SK-N-SH (cell line): Measurements from ENCODE around the gene SMIM29. TPM values are rescaled to one million over a fixed set of nuclear protein-coding genes. Genes with fewer than 3 reads are reported as not detected.
"Not testable (repeated sequence)": the region's sequence is repeated elsewhere in the genome, so short reads cannot be mapped to it uniquely, and the experiment has no call there.

Experiments
- CTCF ChIA-PET: fragments of 300-600, 350-600 bp; formaldehyde crosslinking; extraction: SDS; loops from one replicate; lab custom pipeline; 2021; lab: Yijun Ruan, JAX
- POLR2A ChIA-PET: fragments of 350-600 bp; sonication (Branson Sonifier 250); formaldehyde crosslinking; extraction: SDS; loops from one replicate; lab custom pipeline; 2020; ENCODE audit warnings: antibody characterized with exemption, inconsistent platforms; lab: Yijun Ruan, JAX
- DNase-seq: peaks from one replicate; pipeline ENCODE4 v3.0.0; 2012
- H2AFZ ChIP-seq: fragments of 200-600 bp; sonication (generic); 2 replicates; pipeline ENCODE4 v1.8.1; 2016; ENCODE audit warnings: antibody characterized with exemption, mild to moderate bottlenecking, low read depth
- H3F3A ChIP-seq: fragments of 200-600 bp; sonication (generic); replicated peaks from 2 replicates; pipeline ENCODE3; 2016; ENCODE audit warnings: antibody characterized with exemption, mild to moderate bottlenecking; ENCODE audit not compliant: insufficient read depth
- H3K27ac ChIP-seq, 2 experiments: fragments of 200-500 bp in 1 of 2; fragments of 200-600 bp in 1 of 2; sonication (Bioruptor generic) in 1 of 2; sonication (generic), shearing (Covaris generic) in 1 of 2; 2 replicates each; pipeline versions ENCODE4 v1.5.1 to v1.6.1; 2014 to 2016; ENCODE audit warnings: low read depth in 2 of 2, inconsistent platforms in 1 of 2, low read length in 1 of 2, mild to moderate bottlenecking in 1 of 2, mixed read lengths in 1 of 2
- H3K27me3 ChIP-seq: fragments of 200-600 bp; sonication (generic), shearing (Covaris generic); 2 replicates; pipeline ENCODE4 v1.6.1; 2016; ENCODE audit warnings: mixed run types; ENCODE audit not compliant: insufficient read depth
- H3K36me3 ChIP-seq, 2 experiments: fragments of 200-500 bp in 1 of 2; fragments of 200-600 bp in 1 of 2; sonication (Bioruptor generic) in 1 of 2; sonication (generic) in 1 of 2; replicated peaks in 1 of 2; 2 replicates each; pipeline versions ENCODE3 to v1.5.1; 2014 to 2016; ENCODE audit warnings: low read length in 1 of 2, mild to moderate bottlenecking in 1 of 2; ENCODE audit not compliant: insufficient read depth in 2 of 2, control insufficient read depth in 1 of 2
- H3K4me1 ChIP-seq, 2 experiments: fragments of 200-500 bp in 1 of 2; fragments of 200-600 bp in 1 of 2; sonication (Bioruptor generic) in 1 of 2; sonication (generic), shearing (Covaris generic) in 1 of 2; 2 replicates each; pipeline versions ENCODE4 v1.5.1 to v1.6.1; 2014 to 2016; ENCODE audit warnings: low read depth in 1 of 2, low read length in 1 of 2, mixed run types in 1 of 2; ENCODE audit not compliant: insufficient read depth in 2 of 2, control insufficient read depth in 1 of 2
- H3K4me2 ChIP-seq: fragments of 200-600 bp; sonication (generic), shearing (Covaris generic); 2 replicates; pipeline ENCODE4 v1.6.1; 2017; ENCODE audit warnings: mixed run types
- H3K4me3 ChIP-seq, 2 experiments: fragments of 200-500 bp in 1 of 2; fragments of 200-600 bp in 1 of 2; sonication (Bioruptor generic) in 1 of 2; sonication (generic), shearing (Covaris generic) in 1 of 2; 2 replicates each; pipeline versions ENCODE4 v1.5.1 to v1.8.1; 2014 to 2016; ENCODE audit warnings: low read depth in 2 of 2, inconsistent platforms in 1 of 2, low read length in 1 of 2, mild to moderate bottlenecking in 1 of 2, mixed read lengths in 1 of 2, moderate library complexity in 1 of 2
- H3K79me2 ChIP-seq: fragments of 200-600 bp; sonication (generic); 2 replicates; pipeline ENCODE4 v1.8.1; 2017; ENCODE audit warnings: mild to moderate bottlenecking; ENCODE audit not compliant: insufficient read depth
- H3K9ac ChIP-seq: fragments of 200-600 bp; sonication (generic); 2 replicates; pipeline ENCODE4 v1.6.1; 2017; ENCODE audit warnings: mixed run types
- H3K9me2 ChIP-seq: fragments of 200-600 bp; sonication (generic); 2 replicates; pipeline ENCODE4 v1.6.1; 2017; ENCODE audit warnings: mixed run types
- H3K9me3 ChIP-seq: fragments of 200-600 bp; sonication (generic); 2 replicates; pipeline ENCODE4 v1.6.1; 2017; ENCODE audit warnings: mixed run types, mild to moderate bottlenecking, moderate library complexity
- H4K20me1 ChIP-seq: fragments of 200-600 bp; sonication (generic); 2 replicates; pipeline ENCODE4 v1.6.1; 2017; ENCODE audit warnings: mild to moderate bottlenecking, mixed run types; ENCODE audit not compliant: insufficient read depth
- ELF1 ChIP-seq: IDR thresholded peaks from 2 replicates; pipeline ENCODE4 v1.4.0; 2012
- FOXM1 ChIP-seq: IDR thresholded peaks from 2 replicates; pipeline ENCODE4 v1.4.0; 2012; ENCODE audit warnings: low read depth, mild to moderate bottlenecking
- GABPA ChIP-seq: IDR thresholded peaks from 2 replicates; pipeline ENCODE4 v1.4.0; 2012; ENCODE audit warnings: low read depth, mild to moderate bottlenecking
- GATA2 ChIP-seq: sonication (generic); formaldehyde crosslinking; IDR thresholded peaks from 2 replicates; pipeline ENCODE4 v1.5.0; 2020; ENCODE audit warnings: mild to moderate bottlenecking, missing genetic modification reagents
- MEF2A ChIP-seq: IDR thresholded peaks from 2 replicates; pipeline ENCODE4 v1.4.0; 2012; ENCODE audit warnings: low read depth, borderline replicate concordance
- MXI1 ChIP-seq: IDR thresholded peaks from 2 replicates; pipeline ENCODE4 v1.6.1; 2012; ENCODE audit warnings: mild to moderate bottlenecking, low read depth, low read length, improper control_type of control experiment
- RCOR1 ChIP-seq: fragments of 150-350 bp; IDR thresholded peaks from 2 replicates; pipeline ENCODE4 v1.6.1; 2017; ENCODE audit warnings: antibody characterized with exemption, low read length
- RXRA ChIP-seq: IDR thresholded peaks from 2 replicates; pipeline ENCODE4 v1.4.0; 2012; ENCODE audit warnings: low read depth, mild to moderate bottlenecking, borderline replicate concordance
- SMC3 ChIP-seq: IDR thresholded peaks from 2 replicates; pipeline ENCODE4 v1.6.1; 2012; ENCODE audit warnings: low read depth, low read length, improper control_type of control experiment
- TCF12 ChIP-seq: IDR thresholded peaks from 2 replicates; pipeline ENCODE4 v1.4.0; 2012
- YY1 ChIP-seq: IDR thresholded peaks from 2 replicates; pipeline ENCODE4 v1.4.0; 2012; ENCODE audit warnings: low read depth, mild to moderate bottlenecking
- WGBS: methylation state at CpG from one replicate; pipeline ENCODE4 v1.1.6; 2017; ENCODE audit warnings: low lambda C conversion rate; 5-methylcytosine and 5-hydroxymethylcytosine counted together
- polyA plus RNA-seq, 3 experiments: library from polyadenylated mRNA; depleted of rRNA; stranded (reverse); fragments of >200 nt; gene quantifications; 2 replicates each; pipeline ENCODE4 v1.2.3, GENCODE V29; 2012
- TF ChIP-seq, protein P1 (sequence below): fragments of 150-350 bp; IDR thresholded peaks from 2 replicates; pipeline ENCODE4 v1.6.1; 2017; ENCODE audit warnings: antibody characterized with exemption, low read length, low read depth, borderline replicate concordance
- TF ChIP-seq, protein P2 (sequence below): IDR thresholded peaks from 2 replicates; pipeline ENCODE4; 2012
- TF ChIP-seq, protein P3 (sequence below): fragments of 150-350 bp; IDR thresholded peaks from 2 replicates; pipeline ENCODE4 v1.6.1; 2016; ENCODE audit warnings: mild to moderate bottlenecking, low read depth, low read length
- TF ChIP-seq, protein P4 (sequence below): IDR thresholded peaks from 2 replicates; pipeline ENCODE4 v1.6.1; 2012; ENCODE audit warnings: mild to moderate bottlenecking, low read depth, low read length, moderate library complexity

The SMIM29 gene
- polyA plus RNA-seq, 1 of the 3 experiments (the other 2 are of a cell fraction) = 50.2 TPM

DNA sequence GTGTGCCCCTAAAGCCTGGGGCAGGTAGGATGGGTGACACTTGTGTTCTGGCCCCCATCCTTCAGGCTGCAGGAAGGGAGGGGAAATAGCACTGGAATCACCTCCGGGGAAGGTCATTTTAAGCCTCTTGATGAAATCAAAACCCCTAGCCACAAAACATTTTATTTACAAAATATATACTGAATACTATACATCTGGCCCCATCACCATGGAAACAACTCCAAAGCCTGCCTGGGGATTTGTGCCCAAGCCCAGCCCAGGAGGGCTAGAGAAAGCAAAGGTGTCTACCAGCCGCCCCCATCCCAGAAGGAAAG, 2.6 kb downstream of the SMIM29 start:
- Histone ChIP-seq H3K27ac (peak overlapping the region; percentile 30 to 97; a peak in 2 of 4 replicates), H3K4me2 (peak overlapping the region; percentile 92; the same call in 1 of the 2 replicates), H3K27me3 (no peaks in the 10 kb centered on the region), H3K4me1 (peaks cover 22 to 48% of the 10 kb centered on the region in 2 experiments; a peak in 3 of 4 replicates), H2AFZ (no peak overlapping the region), H3K9me3 (no peaks in the 10 kb centered on the region), H3K79me2 (peaks cover 28% of the 10 kb centered on the region), H4K20me1 (no peaks in the 10 kb centered on the region), H3F3A (peaks cover 39% of the 10 kb centered on the region), H3K36me3 (peaks cover 11 to 12% of the 10 kb centered on the region in 2 experiments), H3K9ac (peak overlapping the region; percentile 16; the same call in 1 of the 2 replicates), H3K4me3 (no peak overlapping the region), H3K9me2 (no peaks in the 10 kb centered on the region)
- DNase-seq = no peak
- ChIA-PET CTCF (interaction anchor here (0.6 to 5.6 kb wide), 8 partner anchors 10 to 411 kb away, joined by 3 to 52 read pairs (median 6); partner anchors contain the start of genes HMGA1 and NUDT3), POLR2A (interaction anchor here (1.5 kb wide), 2 partner anchors 9 to 50 kb away, joined by 3 read pairs; partner anchors contain the start of gene HMGA1)
- WGBS = 28% methylated on average over 2 of the region's 2 CpGs
- TF ChIP-seq YY1 = no peak
- TF ChIP-seq FOXM1 = no peak
- no peak for TF ChIP-seq GABPA
- TF ChIP-seq, protein P1, sequence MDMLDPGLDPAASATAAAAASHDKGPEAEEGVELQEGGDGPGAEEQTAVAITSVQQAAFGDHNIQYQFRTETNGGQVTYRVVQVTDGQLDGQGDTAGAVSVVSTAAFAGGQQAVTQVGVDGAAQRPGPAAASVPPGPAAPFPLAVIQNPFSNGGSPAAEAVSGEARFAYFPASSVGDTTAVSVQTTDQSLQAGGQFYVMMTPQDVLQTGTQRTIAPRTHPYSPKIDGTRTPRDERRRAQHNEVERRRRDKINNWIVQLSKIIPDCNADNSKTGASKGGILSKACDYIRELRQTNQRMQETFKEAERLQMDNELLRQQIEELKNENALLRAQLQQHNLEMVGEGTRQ = no peak
- TF ChIP-seq, protein P2, sequence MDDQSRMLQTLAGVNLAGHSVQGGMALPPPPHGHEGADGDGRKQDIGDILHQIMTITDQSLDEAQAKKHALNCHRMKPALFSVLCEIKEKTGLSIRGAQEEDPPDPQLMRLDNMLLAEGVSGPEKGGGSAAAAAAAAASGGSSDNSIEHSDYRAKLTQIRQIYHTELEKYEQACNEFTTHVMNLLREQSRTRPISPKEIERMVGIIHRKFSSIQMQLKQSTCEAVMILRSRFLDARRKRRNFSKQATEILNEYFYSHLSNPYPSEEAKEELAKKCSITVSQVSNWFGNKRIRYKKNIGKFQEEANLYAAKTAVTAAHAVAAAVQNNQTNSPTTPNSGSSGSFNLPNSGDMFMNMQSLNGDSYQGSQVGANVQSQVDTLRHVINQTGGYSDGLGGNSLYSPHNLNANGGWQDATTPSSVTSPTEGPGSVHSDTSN = no peak
- TF ChIP-seq SMC3 = no peak
- TF ChIP-seq, protein P3, sequence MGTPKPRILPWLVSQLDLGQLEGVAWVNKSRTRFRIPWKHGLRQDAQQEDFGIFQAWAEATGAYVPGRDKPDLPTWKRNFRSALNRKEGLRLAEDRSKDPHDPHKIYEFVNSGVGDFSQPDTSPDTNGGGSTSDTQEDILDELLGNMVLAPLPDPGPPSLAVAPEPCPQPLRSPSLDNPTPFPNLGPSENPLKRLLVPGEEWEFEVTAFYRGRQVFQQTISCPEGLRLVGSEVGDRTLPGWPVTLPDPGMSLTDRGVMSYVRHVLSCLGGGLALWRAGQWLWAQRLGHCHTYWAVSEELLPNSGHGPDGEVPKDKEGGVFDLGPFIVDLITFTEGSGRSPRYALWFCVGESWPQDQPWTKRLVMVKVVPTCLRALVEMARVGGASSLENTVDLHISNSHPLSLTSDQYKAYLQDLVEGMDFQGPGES = no peak
- no peak for TF ChIP-seq RXRA
- no peak for TF ChIP-seq GATA2 (CRISPR knock-in tag)
- no peak for TF ChIP-seq MEF2A
- TF ChIP-seq, protein P4, sequence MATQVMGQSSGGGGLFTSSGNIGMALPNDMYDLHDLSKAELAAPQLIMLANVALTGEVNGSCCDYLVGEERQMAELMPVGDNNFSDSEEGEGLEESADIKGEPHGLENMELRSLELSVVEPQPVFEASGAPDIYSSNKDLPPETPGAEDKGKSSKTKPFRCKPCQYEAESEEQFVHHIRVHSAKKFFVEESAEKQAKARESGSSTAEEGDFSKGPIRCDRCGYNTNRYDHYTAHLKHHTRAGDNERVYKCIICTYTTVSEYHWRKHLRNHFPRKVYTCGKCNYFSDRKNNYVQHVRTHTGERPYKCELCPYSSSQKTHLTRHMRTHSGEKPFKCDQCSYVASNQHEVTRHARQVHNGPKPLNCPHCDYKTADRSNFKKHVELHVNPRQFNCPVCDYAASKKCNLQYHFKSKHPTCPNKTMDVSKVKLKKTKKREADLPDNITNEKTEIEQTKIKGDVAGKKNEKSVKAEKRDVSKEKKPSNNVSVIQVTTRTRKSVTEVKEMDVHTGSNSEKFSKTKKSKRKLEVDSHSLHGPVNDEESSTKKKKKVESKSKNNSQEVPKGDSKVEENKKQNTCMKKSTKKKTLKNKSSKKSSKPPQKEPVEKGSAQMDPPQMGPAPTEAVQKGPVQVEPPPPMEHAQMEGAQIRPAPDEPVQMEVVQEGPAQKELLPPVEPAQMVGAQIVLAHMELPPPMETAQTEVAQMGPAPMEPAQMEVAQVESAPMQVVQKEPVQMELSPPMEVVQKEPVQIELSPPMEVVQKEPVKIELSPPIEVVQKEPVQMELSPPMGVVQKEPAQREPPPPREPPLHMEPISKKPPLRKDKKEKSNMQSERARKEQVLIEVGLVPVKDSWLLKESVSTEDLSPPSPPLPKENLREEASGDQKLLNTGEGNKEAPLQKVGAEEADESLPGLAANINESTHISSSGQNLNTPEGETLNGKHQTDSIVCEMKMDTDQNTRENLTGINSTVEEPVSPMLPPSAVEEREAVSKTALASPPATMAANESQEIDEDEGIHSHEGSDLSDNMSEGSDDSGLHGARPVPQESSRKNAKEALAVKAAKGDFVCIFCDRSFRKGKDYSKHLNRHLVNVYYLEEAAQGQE = no peak
- no peak for TF ChIP-seq RCOR1
- TF ChIP-seq MXI1 = no peak
- no peak for TF ChIP-seq ELF1
- TF ChIP-seq TCF12 = no peak

DNA sequence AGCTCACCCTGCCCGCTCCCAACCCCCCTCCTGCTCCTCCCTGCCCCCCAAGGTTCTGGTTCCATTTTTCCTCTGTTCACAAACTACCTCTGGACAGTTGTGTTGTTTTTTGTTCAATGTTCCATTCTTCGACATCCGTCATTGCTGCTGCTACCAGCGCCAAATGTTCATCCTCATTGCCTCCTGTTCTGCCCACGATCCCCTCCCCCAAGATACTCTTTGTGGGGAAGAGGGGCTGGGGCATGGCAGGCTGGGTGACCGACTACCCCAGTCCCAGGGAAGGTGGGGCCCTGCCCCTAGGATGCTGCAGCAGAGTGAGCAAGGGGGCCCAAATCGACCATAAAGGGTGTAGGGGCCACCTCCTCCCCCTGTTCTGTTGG, 3.1 kb downstream of the SMIM29 start:
- peaks cover 28% of the 10 kb centered on the region for H3K79me2 ChIP-seq
- peak overlapping the region; percentile 92; the same call in 1 of the 2 replicates for H3K4me2 ChIP-seq
- H3K4me1 ChIP-seq = peaks cover 22 to 48% of the 10 kb centered on the region in 2 experiments; a peak in 3 of 4 replicates
- H3F3A ChIP-seq = peaks cover 44% of the 10 kb centered on the region
- not testable (repeated sequence) for H2AFZ ChIP-seq, DNase-seq, H3K9ac ChIP-seq, H3K4me3 ChIP-seq, H3K9me2 ChIP-seq, H3K27me3 ChIP-seq, H3K9me3 ChIP-seq, H4K20me1 ChIP-seq
- POLR2A ChIA-PET = interaction anchor here (1.5 kb wide), 2 partner anchors 9 to 50 kb away, joined by 3 read pairs; partner anchors contain the start of gene HMGA1
- H3K27ac ChIP-seq = peak overlapping the region in 1 of 2 experiments; percentile 97; a peak in 1 of 4 replicates
- 80% methylated on average over 6 of the region's 7 CpGs for WGBS
- H3K36me3 ChIP-seq = peaks cover 11 to 16% of the 10 kb centered on the region in 2 experiments
- CTCF ChIA-PET = interaction anchor here (0.6 to 5.6 kb wide), 9 partner anchors 9 to 411 kb away, joined by 3 to 52 read pairs (median 6); partner anchors contain the start of genes HMGA1 and NUDT3
